Mucosa of stomach (tissue), 1 donor: Measurements from ENCODE around the gene DAD1.
A peak's percentile ranks its signal among the peaks of the same experiment; 100 is the strongest.

Experiments
- H3K27me3 ChIP-seq: one replicate; pipeline ENCODE4 v1.7.0; 2013; ENCODE audit warnings: mild to moderate bottlenecking, low read length; ENCODE audit not compliant: control insufficient read depth, insufficient read depth
- H3K36me3 ChIP-seq: one replicate; pipeline ENCODE4 v1.7.0; 2013; ENCODE audit warnings: low read length; ENCODE audit not compliant: control insufficient read depth, insufficient read depth
- H3K4me1 ChIP-seq: one replicate; pipeline ENCODE4 v1.7.0; 2013; ENCODE audit warnings: mild to moderate bottlenecking, low read length; ENCODE audit not compliant: control insufficient read depth, insufficient read depth
- H3K4me3 ChIP-seq: one replicate; pipeline ENCODE4 v1.7.0; 2013; ENCODE audit warnings: low read length
- H3K9ac ChIP-seq: one replicate; pipeline ENCODE4 v1.7.0; 2013; ENCODE audit warnings: mild to moderate bottlenecking, low read length, moderate library complexity
- H3K9me3 ChIP-seq: one replicate; pipeline ENCODE4 v1.7.0; 2013; ENCODE audit warnings: mild to moderate bottlenecking, low read length, moderate library complexity; ENCODE audit not compliant: control insufficient read depth
- donor health status: Pancreatic carcinoma.

The DAD1 gene

GRCh38 chr14:22524784-22525161 is 64.3 kb downstream of the DAD1 start:
- Histone ChIP-seq H3K9ac (no peak overlapping the region), H3K27me3 (no peaks in the 10 kb centered on the region)

GRCh38 chr14:22524115-22524783 is 64.8 kb downstream of the DAD1 start:
- Histone ChIP-seq H3K4me1 (peaks cover 61% of the 10 kb centered on the region), H3K36me3 (no peaks in the 10 kb centered on the region), H3K9me3 (no peaks in the 10 kb centered on the region), H3K9ac (no peak overlapping the region), H3K27me3 (no peaks in the 10 kb centered on the region), H3K4me3 (no peak overlapping the region)

More at GRCh38 chr14:22524784-22525161, 64.3 kb downstream of the DAD1 start:
- Histone ChIP-seq H3K4me1 (peaks cover 63% of the 10 kb centered on the region), H3K36me3 (no peaks in the 10 kb centered on the region), H3K4me3 (no peak overlapping the region), H3K9me3 (no peaks in the 10 kb centered on the region)

GRCh38 chr14:22523283-22523682 is 65.7 kb downstream of the DAD1 start:
- no peaks in the 10 kb centered on the region for H3K36me3 ChIP-seq
- no peaks in the 10 kb centered on the region for H3K27me3 ChIP-seq
- peaks cover 59% of the 10 kb centered on the region for H3K4me1 ChIP-seq
- H3K9ac ChIP-seq: no peak overlapping the region
- H3K4me3 ChIP-seq: no peak overlapping the region
- H3K9me3 ChIP-seq: no peaks in the 10 kb centered on the region

GRCh38 chr14:22522466-22522957 is 66.5 kb downstream of the DAD1 start:
- no peaks in the 10 kb centered on the region for H3K9me3 ChIP-seq
- H3K4me3 ChIP-seq: no peak overlapping the region
- no peak overlapping the region for H3K9ac ChIP-seq
- no peaks in the 10 kb centered on the region for H3K36me3 ChIP-seq
- H3K4me1 ChIP-seq: peaks cover 65% of the 10 kb centered on the region
- H3K27me3 ChIP-seq: no peaks in the 10 kb centered on the region

DNA sequence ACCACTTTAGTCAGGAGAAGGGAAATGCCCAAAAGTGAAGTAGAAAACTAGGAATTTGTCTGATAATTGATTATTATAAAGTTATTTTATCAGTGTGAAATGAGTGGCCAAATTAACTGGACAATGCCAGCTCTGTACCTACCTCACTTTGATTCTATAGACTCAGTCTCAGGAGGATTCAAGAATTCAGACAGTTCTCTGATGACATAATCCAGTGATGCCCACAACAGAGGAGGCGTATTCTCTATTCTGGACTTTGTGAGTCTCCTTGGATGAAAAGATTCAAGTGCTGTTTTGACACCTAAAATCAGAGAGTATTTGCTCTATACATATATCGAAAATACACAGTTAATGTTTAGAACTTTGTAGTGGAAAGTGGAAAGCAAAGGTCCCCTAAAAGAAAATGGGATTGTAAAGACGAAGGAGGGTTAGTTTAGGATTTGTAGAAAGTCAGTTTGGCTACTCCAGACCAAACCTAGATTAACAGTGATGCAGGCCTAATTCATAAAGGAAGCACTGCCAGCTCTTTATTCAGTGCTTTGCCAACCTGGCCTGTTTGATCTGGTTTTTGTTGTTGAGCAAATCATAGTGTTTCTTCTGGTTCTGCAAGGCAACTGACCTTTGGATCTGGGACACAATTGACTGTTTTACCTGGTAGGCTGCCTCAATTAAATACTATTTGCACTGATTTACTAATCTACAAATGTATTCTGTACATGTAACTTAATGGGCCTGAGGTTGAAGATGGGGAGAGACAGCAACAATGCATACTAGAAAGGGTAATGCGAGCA is 67.4 kb downstream of the DAD1 start:
- Histone ChIP-seq H3K27me3 (no peaks in the 10 kb centered on the region), H3K4me1 (peaks cover 65% of the 10 kb centered on the region), H3K9ac (no peak overlapping the region), H3K36me3 (no peaks in the 10 kb centered on the region), H3K9me3 (no peaks in the 10 kb centered on the region), H3K4me3 (no peak overlapping the region)

DNA sequence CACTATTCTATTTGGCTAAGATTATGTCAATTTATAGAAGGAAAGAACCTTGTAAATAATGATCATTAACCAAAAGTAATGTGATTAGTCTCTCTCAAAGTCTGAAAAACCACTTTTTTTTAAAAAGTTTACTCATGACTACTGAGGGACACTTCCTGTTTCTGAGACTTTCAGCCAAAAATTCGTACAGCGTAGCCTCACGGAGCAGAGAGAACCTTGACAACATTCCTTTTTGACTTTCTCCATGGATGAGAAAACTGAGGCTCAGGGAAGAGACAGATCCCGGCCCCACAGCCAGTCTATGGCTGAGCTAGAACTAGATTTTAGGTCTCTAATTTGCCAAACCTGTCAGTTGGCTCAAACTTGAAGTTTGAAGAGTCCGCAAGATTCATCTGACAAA is 68.2 kb downstream of the DAD1 start:
- peaks cover 62% of the 10 kb centered on the region for H3K4me1 ChIP-seq

DNA sequence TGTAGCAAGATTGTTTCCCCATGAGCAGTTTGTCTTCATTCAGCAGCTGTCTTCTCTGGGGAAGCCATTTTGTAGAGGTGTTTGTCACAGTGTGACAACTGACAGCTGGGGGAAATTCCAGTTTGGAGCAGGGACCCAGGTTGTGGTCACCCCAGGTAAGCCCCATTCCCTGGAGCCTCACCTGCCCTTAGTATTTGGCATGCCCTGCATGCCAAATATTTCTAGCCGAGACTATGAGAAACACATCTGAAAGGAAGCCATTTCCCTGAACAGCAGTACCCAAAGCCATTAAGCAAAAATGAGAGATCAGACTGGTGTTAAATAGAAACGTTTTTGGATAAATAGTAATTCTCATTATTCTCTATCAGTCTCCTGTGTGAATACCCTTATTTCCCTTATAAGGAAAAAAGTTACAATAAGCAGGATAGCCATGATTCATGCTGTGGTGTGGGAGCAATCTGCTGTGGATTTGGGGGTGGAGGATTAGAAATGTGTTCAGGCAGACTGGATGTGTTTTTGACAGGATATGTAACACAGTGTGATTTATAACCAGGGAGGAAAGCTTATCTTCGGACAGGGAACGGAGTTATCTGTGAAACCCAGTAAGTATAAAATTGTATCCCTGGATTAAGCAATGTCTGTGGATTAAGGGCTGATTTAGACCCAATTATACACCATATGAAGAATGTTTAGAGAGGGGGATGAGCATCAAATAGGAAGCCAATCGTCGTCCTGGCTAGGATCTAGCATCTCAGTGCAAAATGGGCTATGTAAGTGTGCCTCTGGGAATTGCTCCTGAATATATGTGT is 68.9 kb downstream of the DAD1 start:
- no peaks in the 10 kb centered on the region for H3K27me3 ChIP-seq
- H3K9ac ChIP-seq: peak overlapping the region; percentile 9
- no peaks in the 10 kb centered on the region for H3K36me3 ChIP-seq
- H3K9me3 ChIP-seq: no peaks in the 10 kb centered on the region
- H3K4me3 ChIP-seq: no peak overlapping the region
- H3K4me1 ChIP-seq: peaks cover 55% of the 10 kb centered on the region

More for the DNA sequence above, 68.2 kb downstream of the DAD1 start:
- Histone ChIP-seq H3K36me3 (no peaks in the 10 kb centered on the region), H3K27me3 (no peaks in the 10 kb centered on the region), H3K4me3 (no peak overlapping the region), H3K9me3 (no peaks in the 10 kb centered on the region), H3K9ac (no peak overlapping the region)

GRCh38 chr14:22518073-22518472 is 71.0 kb downstream of the DAD1 start:
- H3K27me3 ChIP-seq: no peaks in the 10 kb centered on the region
- H3K4me1 ChIP-seq: peaks cover 35% of the 10 kb centered on the region
- H3K9ac ChIP-seq: no peak overlapping the region
- no peaks in the 10 kb centered on the region for H3K9me3 ChIP-seq
- no peak overlapping the region for H3K4me3 ChIP-seq
- H3K36me3 ChIP-seq: no peaks in the 10 kb centered on the region

- H3K36me3 ChIP-seq: no peaks in the 10 kb centered on the region
- no peaks in the 10 kb centered on the region for H3K27me3 ChIP-seq
- H3K9ac ChIP-seq: no peak overlapping the region
- H3K9me3 ChIP-seq: no peaks in the 10 kb centered on the region
- peaks cover 31% of the 10 kb centered on the region for H3K4me1 ChIP-seq
- no peak overlapping the region for H3K4me3 ChIP-seq
Observed at GRCh38 chr14:22517117-22517720, 71.8 kb downstream of the DAD1 start.

- Histone ChIP-seq H3K27me3 (no peaks in the 10 kb centered on the region), H3K9ac (no peak overlapping the region), H3K36me3 (no peaks in the 10 kb centered on the region), H3K9me3 (no peaks in the 10 kb centered on the region), H3K4me1 (peaks cover 23% of the 10 kb centered on the region), H3K4me3 (no peak overlapping the region)
Observed at GRCh38 chr14:22515929-22516328, 73.1 kb downstream of the DAD1 start.
